IPS-18a (cell line): ENCODE measurements around the gene POLDIP2.

Experiments used
- H3K27ac ChIP-seq: one replicate; pipeline ENCODE4 v1.5.1; 2013; ENCODE audit warnings: low read length
- H3K27me3 ChIP-seq: one replicate; pipeline ENCODE4 v1.6.1; 2013; ENCODE audit warnings: mild to moderate bottlenecking, low read length; ENCODE audit not compliant: control insufficient read depth, insufficient read depth
- H3K36me3 ChIP-seq: one replicate; pipeline ENCODE4 v1.6.1; 2013; ENCODE audit warnings: low read depth, low read length; ENCODE audit not compliant: control insufficient read depth
- H3K4me1 ChIP-seq: one replicate; pipeline ENCODE4 v1.6.1; 2013; ENCODE audit warnings: low read depth, low read length; ENCODE audit not compliant: control insufficient read depth
- H3K4me3 ChIP-seq: one replicate; pipeline ENCODE4 v1.5.1; 2013; ENCODE audit warnings: low read length
- H3K9ac ChIP-seq: one replicate; pipeline ENCODE4 v1.6.1; 2013; ENCODE audit warnings: mild to moderate bottlenecking, low read length, moderate library complexity
- H3K9me3 ChIP-seq: one replicate; pipeline ENCODE4 v1.6.1; 2013; ENCODE audit warnings: low read depth, low read length; ENCODE audit not compliant: control insufficient read depth

POLDIP2 gene

DNA sequence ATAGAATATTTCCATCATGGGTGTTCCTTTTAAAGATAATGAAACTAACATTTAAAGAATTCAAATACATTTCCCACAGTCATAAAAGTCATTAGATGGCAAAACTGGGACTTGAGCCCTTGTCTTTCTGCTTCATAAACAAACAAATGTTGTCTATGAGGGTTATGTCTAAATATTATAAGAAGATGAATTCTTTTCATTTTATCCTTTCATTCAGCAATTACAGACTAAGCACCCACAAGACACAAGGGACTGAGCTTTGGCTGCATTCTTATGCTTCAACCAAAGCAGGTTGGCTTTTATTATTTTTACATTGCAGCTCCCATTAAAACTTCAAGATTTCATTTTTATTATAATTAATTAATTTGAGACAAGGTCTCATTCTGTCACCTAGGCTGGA is 29.1 kb upstream of the POLDIP2 start:
- H3K9me3 ChIP-seq: no peaks in the 10 kb centered on the region
- H3K4me3 ChIP-seq: no peak overlapping the region
- H3K9ac ChIP-seq: no peak overlapping the region
- peaks cover 48% of the 10 kb centered on the region for H3K27me3 ChIP-seq
- peaks cover 8% of the 10 kb centered on the region for H3K36me3 ChIP-seq
- H3K4me1 ChIP-seq: no peaks in the 10 kb centered on the region
- no peak overlapping the region for H3K27ac ChIP-seq

DNA sequence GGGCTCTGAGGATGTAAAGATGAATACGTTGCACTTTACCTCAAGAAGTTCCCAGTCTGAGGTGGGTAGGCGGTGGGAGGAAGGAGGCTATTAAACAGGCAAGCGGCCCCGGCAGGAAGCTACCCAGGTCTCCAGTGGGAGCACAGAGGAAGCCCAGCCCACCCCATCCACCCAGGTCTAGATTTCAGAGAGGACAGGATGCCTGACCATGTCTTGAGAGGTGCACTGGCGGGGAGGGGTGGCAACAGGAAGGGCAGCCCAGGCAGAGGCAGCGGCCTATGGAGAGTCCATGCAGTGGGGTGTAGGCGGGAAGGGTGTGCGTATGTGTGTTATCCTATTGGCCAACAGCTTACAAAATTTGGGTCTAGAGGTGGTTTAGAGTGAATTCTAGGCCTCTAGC is 28.1 kb upstream of the POLDIP2 start:
- no peak overlapping the region for H3K4me3 ChIP-seq
- H3K9ac ChIP-seq: no peak overlapping the region
- H3K27ac ChIP-seq: no peak overlapping the region
- peaks cover 57% of the 10 kb centered on the region for H3K27me3 ChIP-seq
- peaks cover 3% of the 10 kb centered on the region for H3K36me3 ChIP-seq
- no peaks in the 10 kb centered on the region for H3K4me1 ChIP-seq
- H3K9me3 ChIP-seq: no peaks in the 10 kb centered on the region

DNA sequence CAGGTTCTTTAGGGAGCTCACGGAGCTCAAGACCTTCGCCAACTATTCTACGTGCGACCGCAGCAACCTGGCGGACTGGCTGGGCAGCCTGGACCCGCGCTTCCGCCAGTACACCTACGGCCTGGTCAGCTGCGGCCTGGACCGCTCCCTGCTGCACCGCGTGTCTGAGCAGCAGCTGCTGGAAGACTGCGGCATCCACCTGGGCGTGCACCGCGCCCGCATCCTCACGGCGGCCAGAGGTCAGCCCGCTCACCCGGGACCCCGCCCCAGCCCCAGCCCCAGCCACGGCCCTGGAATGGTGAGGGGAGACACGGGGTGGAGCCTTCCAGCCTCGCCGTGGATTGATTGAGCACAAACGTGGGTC is 27.7 kb upstream of the POLDIP2 start:
- Histone ChIP-seq H3K9ac (peak overlapping the region; percentile 9), H3K4me3 (peak overlapping the region; percentile 80), H3K36me3 (peaks cover 3% of the 10 kb centered on the region), H3K27me3 (peaks cover 61% of the 10 kb centered on the region), H3K4me1 (no peaks in the 10 kb centered on the region), H3K9me3 (no peaks in the 10 kb centered on the region), H3K27ac (no peak overlapping the region)

DNA sequence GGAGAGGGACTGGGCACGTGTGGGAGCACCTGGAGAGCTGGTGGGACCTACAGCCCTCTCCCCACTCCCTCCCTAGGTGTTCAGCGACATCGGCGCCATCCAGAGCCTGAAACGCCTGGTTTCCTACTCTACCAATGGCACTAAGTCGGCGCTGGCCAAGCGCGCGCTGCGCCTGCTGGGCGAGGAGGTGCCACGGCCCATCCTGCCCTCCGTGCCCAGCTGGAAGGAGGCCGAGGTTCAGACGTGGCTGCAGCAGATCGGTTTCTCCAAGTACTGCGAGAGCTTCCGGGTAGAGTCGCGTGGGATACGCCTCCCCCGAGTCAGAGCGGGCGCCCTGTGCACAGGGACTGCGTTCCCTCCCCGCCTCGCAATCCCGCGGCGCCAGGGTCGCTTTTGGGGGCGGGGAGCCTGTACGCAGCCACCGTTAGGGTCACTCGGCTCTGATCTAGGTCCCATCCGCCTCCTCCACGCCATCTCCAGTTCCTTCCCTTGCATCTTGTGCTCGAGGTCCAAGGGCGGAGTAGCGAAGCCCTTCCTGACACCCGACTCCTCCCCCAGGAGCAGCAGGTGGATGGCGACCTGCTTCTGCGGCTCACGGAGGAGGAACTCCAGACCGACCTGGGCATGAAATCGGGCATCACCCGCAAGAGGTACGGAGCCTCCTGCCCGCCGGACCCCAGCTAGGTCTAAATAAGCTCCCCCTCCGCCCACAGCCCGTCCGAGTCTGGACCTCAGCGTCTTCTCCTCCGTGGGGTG is 27.1 kb upstream of the POLDIP2 start:
- Histone ChIP-seq H3K9me3 (no peaks in the 10 kb centered on the region), H3K4me1 (no peaks in the 10 kb centered on the region), H3K27me3 (peaks cover 61% of the 10 kb centered on the region), H3K36me3 (peaks cover 3% of the 10 kb centered on the region), H3K4me3 (peak overlapping the region; percentile 80), H3K9ac (peak overlapping the region; percentile 9), H3K27ac (no peak overlapping the region)

DNA sequence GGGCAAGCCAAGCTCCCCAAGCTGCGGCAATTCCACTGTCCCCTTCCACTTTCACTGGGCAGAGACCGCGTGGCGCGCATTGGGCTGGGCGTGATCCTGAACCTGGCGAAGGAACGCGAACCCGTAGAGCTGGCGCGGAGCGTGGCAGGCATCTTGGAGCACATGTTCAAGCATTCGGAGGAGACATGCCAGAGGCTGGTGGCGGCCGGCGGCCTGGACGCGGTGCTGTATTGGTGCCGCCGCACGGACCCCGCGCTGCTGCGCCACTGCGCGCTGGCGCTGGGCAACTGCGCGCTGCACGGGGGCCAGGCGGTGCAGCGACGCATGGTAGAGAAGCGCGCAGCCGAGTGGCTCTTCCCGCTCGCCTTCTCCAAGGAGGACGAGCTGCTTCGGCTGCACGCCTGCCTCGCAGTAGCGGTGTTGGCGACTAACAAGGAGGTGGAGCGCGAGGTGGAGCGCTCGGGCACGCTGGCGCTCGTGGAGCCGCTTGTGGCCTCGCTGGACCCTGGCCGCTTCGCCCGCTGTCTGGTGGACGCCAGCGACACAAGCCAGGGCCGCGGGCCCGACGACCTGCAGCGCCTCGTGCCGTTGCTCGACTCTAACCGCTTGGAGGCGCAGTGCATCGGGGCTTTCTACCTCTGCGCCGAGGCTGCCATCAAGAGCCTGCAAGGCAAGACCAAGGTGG is 24.0 kb upstream of the POLDIP2 start:
- H3K27me3 ChIP-seq: peaks cover 61% of the 10 kb centered on the region
- no peaks in the 10 kb centered on the region for H3K4me1 ChIP-seq
- no peak overlapping the region for H3K4me3 ChIP-seq
- no peaks in the 10 kb centered on the region for H3K36me3 ChIP-seq
- no peaks in the 10 kb centered on the region for H3K9me3 ChIP-seq
- H3K27ac ChIP-seq: no peak overlapping the region
- no peak overlapping the region for H3K9ac ChIP-seq

DNA sequence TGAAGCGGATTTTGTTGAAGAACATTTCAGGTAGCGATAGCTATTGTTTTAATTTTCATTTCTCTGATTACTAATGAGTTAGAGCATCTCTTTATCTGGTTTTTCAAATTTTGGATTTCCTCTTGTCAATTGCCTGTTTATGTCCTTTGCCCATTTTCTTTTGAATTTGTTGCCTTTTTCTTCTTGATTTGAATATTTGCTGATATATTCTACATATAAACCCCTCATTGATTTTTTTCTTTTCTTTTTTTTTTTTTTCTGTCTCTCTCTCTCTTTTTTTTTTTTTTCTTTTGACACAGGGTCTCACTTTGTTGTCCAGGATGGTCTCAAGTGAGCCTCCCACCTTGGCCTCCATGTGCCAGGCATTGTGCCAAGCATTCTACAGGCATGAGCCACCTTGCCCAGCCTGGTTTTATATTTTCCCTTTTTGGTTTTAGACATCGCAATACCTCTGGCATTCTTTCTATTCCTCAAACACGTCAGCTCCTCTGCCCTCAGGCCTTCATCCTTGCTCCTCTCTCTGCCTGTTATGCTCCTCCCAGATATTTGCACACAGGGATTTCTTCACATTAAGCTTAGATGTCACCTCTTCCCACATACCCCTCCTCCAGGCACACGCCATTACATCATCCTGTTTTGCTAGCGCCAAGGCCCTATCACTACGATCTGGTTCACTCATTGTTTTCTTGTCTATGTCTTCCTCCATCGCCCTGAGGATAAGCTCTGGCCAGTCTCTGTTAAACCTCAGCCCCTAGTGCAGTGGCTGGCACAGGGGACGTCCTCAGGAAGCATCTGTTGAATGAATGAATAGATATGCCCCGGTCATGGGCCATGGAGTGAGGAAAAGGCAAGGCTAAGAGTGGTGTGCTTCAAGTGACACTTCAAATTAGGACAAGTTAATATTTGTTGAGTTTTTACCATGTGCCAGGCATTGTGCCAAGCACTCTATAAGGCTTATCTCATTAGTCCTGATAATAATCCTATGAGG is 22.8 kb upstream of the POLDIP2 start:
- Histone ChIP-seq H3K27me3 (peaks cover 49% of the 10 kb centered on the region), H3K9me3 (no peaks in the 10 kb centered on the region), H3K27ac (no peak overlapping the region), H3K4me3 (no peak overlapping the region), H3K4me1 (no peaks in the 10 kb centered on the region), H3K9ac (no peak overlapping the region), H3K36me3 (no peaks in the 10 kb centered on the region)

DNA sequence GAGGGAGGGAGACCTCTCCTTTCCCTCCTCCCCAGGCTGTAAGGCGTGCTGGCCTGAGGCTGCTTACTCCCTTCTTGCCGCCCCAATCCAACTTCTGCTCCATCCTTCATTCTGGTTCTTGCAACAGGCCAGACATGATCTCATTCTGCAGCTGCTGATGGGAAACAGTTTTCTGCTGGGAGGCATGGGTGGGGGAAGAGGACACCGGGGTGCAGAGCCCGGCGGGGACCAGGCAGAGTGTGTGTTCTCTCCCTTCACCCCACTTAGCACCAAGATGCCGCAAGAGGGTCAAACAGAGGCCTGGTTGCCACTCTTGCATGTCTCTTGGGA is 15.6 kb upstream of the POLDIP2 start:
- no peak overlapping the region for H3K9ac ChIP-seq

DNA sequence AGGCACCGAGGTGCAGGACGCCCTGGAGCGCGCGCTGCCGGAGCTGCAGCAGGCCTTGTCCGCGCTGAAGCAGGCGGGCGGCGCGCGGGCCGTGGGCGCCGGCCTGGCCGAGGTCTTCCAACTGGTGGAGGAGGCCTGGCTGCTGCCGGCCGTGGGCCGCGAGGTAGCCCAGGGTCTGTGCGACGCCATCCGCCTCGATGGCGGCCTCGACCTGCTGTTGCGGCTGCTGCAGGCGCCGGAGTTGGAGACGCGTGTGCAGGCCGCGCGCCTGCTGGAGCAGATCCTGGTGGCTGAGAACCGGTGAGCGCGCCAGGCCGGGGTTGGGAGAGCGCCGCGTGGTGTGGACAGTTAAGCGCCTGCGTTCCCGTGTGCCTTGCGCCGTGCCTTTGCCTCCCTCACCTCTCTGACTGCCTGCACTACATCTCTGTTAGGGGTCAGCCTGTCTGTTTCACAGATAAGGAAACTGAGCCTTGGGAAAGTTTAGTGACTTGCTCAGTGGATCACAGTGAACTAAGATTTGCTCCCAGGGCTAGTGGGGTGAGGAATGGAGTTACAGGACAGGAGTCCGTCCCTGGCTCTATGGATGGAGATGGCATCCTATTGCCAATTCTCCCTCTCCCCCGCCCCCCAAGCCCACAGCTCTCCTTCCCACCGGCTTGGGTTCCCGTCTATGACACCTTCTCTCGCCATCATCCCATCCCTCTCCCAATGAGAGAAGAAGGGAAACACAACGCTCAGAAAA is 15.0 kb upstream of the POLDIP2 start:
- Histone ChIP-seq H3K27me3 (peaks cover 19% of the 10 kb centered on the region), H3K4me3 (peak overlapping the region; percentile 67), H3K27ac (no peak overlapping the region), H3K9me3 (no peaks in the 10 kb centered on the region), H3K36me3 (no peaks in the 10 kb centered on the region), H3K9ac (peak overlapping the region; percentile 41), H3K4me1 (peaks cover 12% of the 10 kb centered on the region)

More for the DNA sequence above, 15.6 kb upstream of the POLDIP2 start:
- peaks cover 12% of the 10 kb centered on the region for H3K4me1 ChIP-seq
- H3K27ac ChIP-seq: no peak overlapping the region
- H3K9me3 ChIP-seq: no peaks in the 10 kb centered on the region
- peaks cover 19% of the 10 kb centered on the region for H3K27me3 ChIP-seq
- H3K4me3 ChIP-seq: peak overlapping the region; percentile 67
- no peaks in the 10 kb centered on the region for H3K36me3 ChIP-seq

DNA sequence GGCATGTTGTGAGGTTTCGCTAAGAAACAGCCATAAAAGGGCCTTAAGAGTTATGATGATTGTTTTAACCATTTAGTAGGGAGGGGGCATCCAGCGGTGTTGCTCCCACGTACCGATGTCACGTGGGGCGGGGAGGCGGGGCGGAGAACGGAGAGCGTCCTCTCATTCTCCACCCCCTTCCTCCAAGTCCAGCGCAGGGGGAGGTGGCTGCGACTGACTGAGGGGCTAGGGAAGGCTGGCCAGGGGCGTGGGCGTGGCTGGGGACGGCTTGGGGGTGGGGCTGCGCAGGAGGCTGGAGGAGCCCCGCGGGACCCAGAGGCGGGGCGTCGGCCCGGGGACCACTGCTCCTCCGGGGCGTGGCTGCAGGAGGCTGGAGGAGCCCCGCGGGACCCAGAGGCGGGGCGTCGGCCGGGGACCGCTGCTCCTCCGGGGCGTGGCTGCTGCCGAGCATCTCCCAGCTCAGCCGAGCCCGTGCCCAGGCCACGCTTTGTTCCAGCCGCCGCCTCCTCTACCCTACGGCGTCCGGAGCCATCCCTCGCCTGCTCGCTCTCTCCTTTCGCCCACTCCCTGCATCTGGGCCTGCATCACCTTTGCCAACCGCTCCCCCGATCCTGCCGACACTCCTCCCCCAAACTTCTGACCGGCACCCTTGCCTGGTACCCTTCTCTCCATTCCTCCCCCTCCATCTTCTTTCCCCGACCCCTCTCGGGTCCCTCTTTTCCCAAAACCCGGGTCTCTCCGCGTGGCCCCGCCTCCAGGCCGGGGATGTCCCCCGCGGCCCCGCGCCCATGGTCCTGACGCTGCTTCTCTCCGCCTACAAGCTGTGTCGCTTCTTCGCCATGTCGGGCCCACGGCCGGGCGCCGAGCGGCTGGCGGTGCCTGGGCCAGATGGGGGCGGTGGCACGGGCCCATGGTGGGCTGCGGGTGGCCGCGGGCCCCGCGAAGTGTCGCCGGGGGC is 14.2 kb upstream of the POLDIP2 start, which contains the start of gene SARM1:
TSS of gene SARM1 (plus strand) at position 450 of the 958 bp plus-strand sequence. CDS start at position 789, 339 bp downstream.
- Histone ChIP-seq H3K27me3 (peaks cover 19% of the 10 kb centered on the region), H3K4me1 (peaks cover 12% of the 10 kb centered on the region), H3K27ac (no peak within 1 kb of the TSS), H3K36me3 (no peaks in the 10 kb centered on the region), H3K4me3 (peak within 1 kb of the TSS; percentile 67), H3K9ac (peak within 1 kb of the TSS; percentile 41), H3K9me3 (no peaks in the 10 kb centered on the region)

DNA sequence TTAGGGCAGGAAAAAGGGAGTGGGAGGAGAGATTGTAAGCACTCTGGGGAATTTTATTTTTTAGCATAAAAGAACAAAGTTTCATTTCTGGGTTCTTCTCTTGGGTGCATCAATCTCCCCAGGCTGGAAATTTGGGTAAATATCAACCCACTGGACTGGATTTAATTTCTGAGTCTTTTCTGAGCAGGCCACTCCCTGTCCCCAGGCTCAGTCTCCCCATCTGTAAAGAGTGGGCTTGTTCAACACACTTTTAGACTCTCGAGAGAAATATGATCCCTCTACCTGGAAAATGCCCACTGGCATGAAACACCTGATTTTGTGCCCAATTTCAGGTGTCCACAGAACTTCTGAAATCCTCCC is 13.4 kb upstream of the POLDIP2 start:
- Histone ChIP-seq H3K4me1 (peaks cover 12% of the 10 kb centered on the region), H3K36me3 (no peaks in the 10 kb centered on the region), H3K9me3 (no peaks in the 10 kb centered on the region), H3K4me3 (peak overlapping the region; percentile 56), H3K27me3 (peaks cover 19% of the 10 kb centered on the region), H3K9ac (no peak overlapping the region), H3K27ac (no peak overlapping the region)
